ENCODE measurements around the gene PTER.

Gene PTER

GRCh38 chr10:16440396-16441133 lies 3.8 kb downstream of the PTER start:
- TF ChIP-seq CTCF (IDR thresholded peaks at IDR 0.05; ENCODE audit: extremely low read depth, insufficient read depth, missing control alignments) = no peak
- no peak for DNase-seq (ENCODE audit: low spot score)
- in situ Hi-C loops (cut with MboI; ENCODE audit: low pct_unique_long_range_greater_than_20kb, low sequenced_read_pairs, unreplicated experiment) = no loop called here

- in situ Hi-C loops (cut with MboI; ENCODE audit: low pct_unique_long_range_greater_than_20kb, low sequenced_read_pairs, unreplicated experiment) = no loop called here
- TF ChIP-seq CTCF (IDR thresholded peaks at IDR 0.05; ENCODE audit: extremely low read depth, insufficient read depth, missing control alignments) = no peak
- DNase-seq (ENCODE audit: low spot score) = no peak
These were observed 4.5 kb downstream of the PTER start for GRCh38 chr10:16441173-16441840.

GRCh38 chr10:16442914-16443313 lies 6.1 kb downstream of the PTER start:
- no peak for TF ChIP-seq CTCF (IDR thresholded peaks at IDR 0.05; ENCODE audit: extremely low read depth, insufficient read depth, missing control alignments)
- in situ Hi-C loops (cut with MboI; ENCODE audit: low pct_unique_long_range_greater_than_20kb, low sequenced_read_pairs, unreplicated experiment) = no loop called here
- no peak for DNase-seq (ENCODE audit: low spot score)

- in situ Hi-C loops (cut with MboI; ENCODE audit: low pct_unique_long_range_greater_than_20kb, low sequenced_read_pairs, unreplicated experiment) = no loop called here
- DNase-seq (ENCODE audit: low spot score) = no peak
These were observed 9.1 kb downstream of the PTER start for GRCh38 chr10:16445770-16446469.

GRCh38 chr10:16449454-16449853 lies 12.6 kb downstream of the PTER start:
- no peak for TF ChIP-seq CTCF (IDR thresholded peaks at IDR 0.05; ENCODE audit: extremely low read depth, insufficient read depth, missing control alignments)
- in situ Hi-C loops (cut with MboI; ENCODE audit: low pct_unique_long_range_greater_than_20kb, low sequenced_read_pairs, unreplicated experiment) = no loop called here
- no peak for DNase-seq (ENCODE audit: low spot score)

More at GRCh38 chr10:16445770-16446469, 9.1 kb downstream of the PTER start:
- TF ChIP-seq CTCF (IDR thresholded peaks at IDR 0.05; ENCODE audit: extremely low read depth, insufficient read depth, missing control alignments) = no peak

GRCh38 chr10:16458166-16458955 lies 21.6 kb downstream of the PTER start:
- DNase-seq (ENCODE audit: low spot score) = no peak
- no peak for TF ChIP-seq CTCF (IDR thresholded peaks at IDR 0.05; ENCODE audit: extremely low read depth, insufficient read depth, missing control alignments)
- in situ Hi-C loops (cut with MboI; ENCODE audit: low pct_unique_long_range_greater_than_20kb, low sequenced_read_pairs, unreplicated experiment) = no loop called here
